Thymus (tissue), 2 donors: Measurements from ENCODE around the gene CEACAM7. TPM values are rescaled to one million over a fixed set of nuclear protein-coding genes. Genes with fewer than 3 reads are reported as not detected.

Source experiments
- polyA plus RNA-seq: library from polyadenylated mRNA; stranded (reverse); fragments of 200-250 nt; gene quantifications from one replicate; pipeline ENCODE4 v1.2.3, GENCODE V29; 2013
- total RNA-seq: library from RNA; stranded (reverse); fragments of 120-200 nt; gene quantifications from one replicate; pipeline ENCODE4 v1.2.4, GENCODE V29; 2013
- donor health status: healthy.

Gene CEACAM7
- total and polyA plus RNA-seq, 2 donors: 0.19 to 1.8 TPM

Other genes with a start within 250 kb of the CEACAM7 start
- 28.2 TPM for gene DMAC2, start 248.4 kb downstream of the CEACAM7 start, total RNA-seq
- 29.3 TPM for gene DMAC2, start 248.4 kb downstream of the CEACAM7 start, polyA plus RNA-seq
- not detected for gene ERICH4, start 245.1 kb downstream of the CEACAM7 start, total RNA-seq
- 0.05 TPM for gene ERICH4, start 245.1 kb downstream of the CEACAM7 start, polyA plus RNA-seq
- 4.8 TPM for gene CEACAM21, start 112.1 kb downstream of the CEACAM7 start, total RNA-seq
- gene CEACAM21, start 112.1 kb downstream of the CEACAM7 start, polyA plus RNA-seq: 11.0 TPM
- gene CEACAM4, start 61.2 kb downstream of the CEACAM7 start, total RNA-seq: 0.52 TPM
- gene CEACAM4, start 61.2 kb downstream of the CEACAM7 start, polyA plus RNA-seq: 1.9 TPM
- 0.09 TPM for gene CEACAM5, start 20.4 kb upstream of the CEACAM7 start, total RNA-seq
- 1.9 TPM for gene CEACAM5, start 20.4 kb upstream of the CEACAM7 start, polyA plus RNA-seq
- gene CEACAM6, start 67.3 kb upstream of the CEACAM7 start, total RNA-seq: 1.4 TPM
- gene CEACAM6, start 67.3 kb upstream of the CEACAM7 start, polyA plus RNA-seq: 6.5 TPM
- 0.99 TPM for gene CEACAM3, start 108.3 kb upstream of the CEACAM7 start, total RNA-seq
- 1.5 TPM for gene CEACAM3, start 108.3 kb upstream of the CEACAM7 start, polyA plus RNA-seq
- not detected for gene LYPD4, start 156.4 kb upstream of the CEACAM7 start, total RNA-seq
- gene LYPD4, start 156.4 kb upstream of the CEACAM7 start, polyA plus RNA-seq: 0.09 TPM
- gene DMRTC2, start 156.8 kb upstream of the CEACAM7 start, total RNA-seq: not detected
- gene DMRTC2, start 156.8 kb upstream of the CEACAM7 start, polyA plus RNA-seq: 0.07 TPM
- gene RPS19, start 172.0 kb upstream of the CEACAM7 start, total RNA-seq: 3,743 TPM
- gene RPS19, start 172.0 kb upstream of the CEACAM7 start, polyA plus RNA-seq: 3,799 TPM
- 31.4 TPM for gene CD79A, start 189.0 kb upstream of the CEACAM7 start, total RNA-seq
- gene CD79A, start 189.0 kb upstream of the CEACAM7 start, polyA plus RNA-seq: 74.4 TPM
- 94.3 TPM for gene ARHGEF1, start 194.9 kb upstream of the CEACAM7 start, total RNA-seq
- gene ARHGEF1, start 194.9 kb upstream of the CEACAM7 start, polyA plus RNA-seq: 630 TPM
- 0.09 TPM for gene ERFL, start 240.2 kb upstream of the CEACAM7 start, total RNA-seq
- gene ERFL, start 240.2 kb upstream of the CEACAM7 start, polyA plus RNA-seq: 3.5 TPM